Measurements from ENCODE around the gene KRABD2.

Gene KRABD2

DNA sequence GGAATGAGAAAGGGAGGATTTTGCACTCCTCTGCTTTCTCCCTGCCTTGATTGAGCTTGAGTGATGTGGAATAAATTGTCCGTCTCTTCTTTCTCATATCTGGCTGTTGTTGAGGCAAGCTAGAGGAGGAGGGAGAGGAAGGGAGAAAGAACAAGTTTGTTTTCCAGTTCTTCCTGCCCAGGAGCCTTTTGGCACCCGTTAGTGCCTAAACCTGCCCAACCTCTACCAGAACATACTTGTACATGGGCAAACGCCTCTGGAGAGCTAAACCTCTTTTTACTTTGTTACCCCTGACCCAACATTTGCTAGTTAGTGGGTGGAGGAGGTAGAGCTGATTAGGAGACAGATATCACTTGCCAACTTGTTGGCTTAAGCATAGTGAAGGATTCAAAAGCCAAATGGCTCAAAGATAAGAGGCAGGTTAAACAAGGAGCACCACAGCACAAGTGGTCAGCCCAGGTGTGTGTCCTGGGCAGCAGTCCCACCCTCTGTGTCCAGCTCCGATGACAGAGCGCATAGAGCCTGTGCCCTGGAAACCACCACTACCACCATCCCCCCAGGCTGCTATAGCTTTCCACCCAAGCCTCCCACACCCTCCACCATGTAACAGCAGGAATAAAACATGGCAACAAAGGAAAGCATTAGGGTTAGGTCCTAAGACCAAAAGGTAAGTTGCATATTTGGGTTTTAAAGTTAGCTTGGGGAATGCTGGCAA is 30.4 kb downstream of the KRABD2 start:
- Histone ChIP-seq H3K9ac (ENCODE audit: control insufficient read depth, extremely low read depth, insufficient read depth, low read length) (no peak overlapping the region), H4K20me1 (ENCODE audit: control insufficient read depth, extremely low read depth, insufficient read depth, low read length) (no peaks in the 10 kb centered on the region), H3K36me3 (ENCODE audit: control insufficient read depth in 2 of 2, extremely low read depth in 1 of 2, insufficient read depth in 2 of 2, low read length in 2 of 2) (no peaks in the 10 kb centered on the region), H3K79me2 (ENCODE audit: control insufficient read depth, insufficient read depth, low read length) (no peaks in the 10 kb centered on the region), H2AFZ (ENCODE audit: control insufficient read depth, low read length) (no peak overlapping the region), H3K27me3 (ENCODE audit: control insufficient read depth, extremely low read depth, insufficient read depth, low read length) (peaks cover 10% of the 10 kb centered on the region), H3K9me3 (ENCODE audit: control insufficient read depth, low read depth, low read length) (no peaks in the 10 kb centered on the region), H3K27ac (ENCODE audit: control insufficient read depth, insufficient read depth, low read length) (no peak overlapping the region), H3K4me3 (ENCODE audit: control insufficient read depth in 2 of 3, extremely low read depth in 1 of 3, insufficient read depth in 2 of 3, low read depth in 1 of 3, low read length in 3 of 3) (no peak overlapping the region), H3K4me1 (ENCODE audit: control insufficient read depth, extremely low read depth, insufficient read depth, low read length) (no peaks in the 10 kb centered on the region), H3K9me1 (ENCODE audit: control insufficient read depth, extremely low read depth, insufficient read depth, low read length) (no peaks in the 10 kb centered on the region), H3K4me2 (ENCODE audit: control insufficient read depth, extremely low read depth, insufficient read depth, low read depth, low read length) (no peak overlapping the region)
- DNase-seq (ENCODE audit: low read depth, low spot score): no peak
- dilution Hi-C loops (cut with MboI; ENCODE audit: extremely low pct_ligation_motif_present, low sequenced_read_pairs): no loop called here
- TF ChIP-seq, protein P1, sequence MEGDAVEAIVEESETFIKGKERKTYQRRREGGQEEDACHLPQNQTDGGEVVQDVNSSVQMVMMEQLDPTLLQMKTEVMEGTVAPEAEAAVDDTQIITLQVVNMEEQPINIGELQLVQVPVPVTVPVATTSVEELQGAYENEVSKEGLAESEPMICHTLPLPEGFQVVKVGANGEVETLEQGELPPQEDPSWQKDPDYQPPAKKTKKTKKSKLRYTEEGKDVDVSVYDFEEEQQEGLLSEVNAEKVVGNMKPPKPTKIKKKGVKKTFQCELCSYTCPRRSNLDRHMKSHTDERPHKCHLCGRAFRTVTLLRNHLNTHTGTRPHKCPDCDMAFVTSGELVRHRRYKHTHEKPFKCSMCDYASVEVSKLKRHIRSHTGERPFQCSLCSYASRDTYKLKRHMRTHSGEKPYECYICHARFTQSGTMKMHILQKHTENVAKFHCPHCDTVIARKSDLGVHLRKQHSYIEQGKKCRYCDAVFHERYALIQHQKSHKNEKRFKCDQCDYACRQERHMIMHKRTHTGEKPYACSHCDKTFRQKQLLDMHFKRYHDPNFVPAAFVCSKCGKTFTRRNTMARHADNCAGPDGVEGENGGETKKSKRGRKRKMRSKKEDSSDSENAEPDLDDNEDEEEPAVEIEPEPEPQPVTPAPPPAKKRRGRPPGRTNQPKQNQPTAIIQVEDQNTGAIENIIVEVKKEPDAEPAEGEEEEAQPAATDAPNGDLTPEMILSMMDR (optimal IDR thresholded peaks at IDR 0.05 in 1 of 3, IDR thresholded peaks at IDR 0.05 in 1 of 3, conservative IDR thresholded peaks at IDR 0.05 in 1 of 3; ENCODE audit: extremely low read depth in 1 of 3, insufficient read depth in 2 of 3, low read length in 3 of 3): no peak
- TF ChIP-seq EZH2 (IDR thresholded peaks at IDR 0.05; ENCODE audit: low read length): no peak
- no peak for FAIRE-seq

DNA sequence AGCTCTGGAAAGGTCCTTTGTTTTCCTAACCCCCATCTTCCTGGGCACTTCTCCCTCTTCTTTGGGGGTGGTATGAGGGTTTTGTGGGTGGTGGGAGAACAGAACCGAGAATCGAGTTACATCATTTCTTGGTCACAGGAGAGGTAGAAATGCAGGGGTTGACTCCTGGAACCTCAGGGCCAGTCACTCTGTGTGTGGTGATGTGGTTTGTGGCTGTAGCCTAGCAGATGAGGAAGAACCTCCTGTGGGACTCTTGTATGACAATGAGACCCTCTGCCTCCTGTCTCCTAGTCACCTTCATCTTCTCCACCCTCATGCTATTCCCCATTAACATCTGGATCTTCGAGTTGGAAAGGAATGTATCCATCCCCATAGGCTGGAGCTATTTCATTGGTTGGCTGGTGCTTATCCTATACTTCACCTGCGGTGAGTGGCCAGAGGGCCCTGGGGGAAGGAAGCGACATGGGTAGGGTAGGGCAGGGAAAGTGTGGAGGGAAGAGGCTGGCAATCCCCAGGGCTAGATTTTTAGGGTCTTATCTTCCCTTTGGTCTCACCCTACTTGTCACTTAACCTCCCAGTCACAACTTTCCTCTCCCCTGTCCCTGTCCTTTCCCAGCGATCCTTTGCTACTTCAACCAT is 31.3 kb downstream of the KRABD2 start:
- no peak overlapping the region for H2AFZ ChIP-seq (ENCODE audit: control insufficient read depth, low read length)
- H3K79me2 ChIP-seq (ENCODE audit: control insufficient read depth, insufficient read depth, low read length): no peaks in the 10 kb centered on the region
- FAIRE-seq: no peak
- no peak overlapping the region for H3K4me2 ChIP-seq (ENCODE audit: control insufficient read depth, extremely low read depth, insufficient read depth, low read depth, low read length)
- TF ChIP-seq, protein P1 (optimal IDR thresholded peaks at IDR 0.05 in 1 of 3, IDR thresholded peaks at IDR 0.05 in 1 of 3, conservative IDR thresholded peaks at IDR 0.05 in 1 of 3; ENCODE audit: extremely low read depth in 1 of 3, insufficient read depth in 2 of 3, low read length in 3 of 3): no peak
- TF ChIP-seq EZH2 (IDR thresholded peaks at IDR 0.05; ENCODE audit: low read length): no peak
- no peaks in the 10 kb centered on the region for H3K9me3 ChIP-seq (ENCODE audit: control insufficient read depth, low read depth, low read length)
- no peak overlapping the region for H3K9ac ChIP-seq (ENCODE audit: control insufficient read depth, extremely low read depth, insufficient read depth, low read length)
- dilution Hi-C loops (cut with MboI; ENCODE audit: extremely low pct_ligation_motif_present, low sequenced_read_pairs): no loop called here
- H3K36me3 ChIP-seq (ENCODE audit: control insufficient read depth in 2 of 2, extremely low read depth in 1 of 2, insufficient read depth in 2 of 2, low read length in 2 of 2): no peaks in the 10 kb centered on the region
- H3K4me1 ChIP-seq (ENCODE audit: control insufficient read depth, extremely low read depth, insufficient read depth, low read length): no peaks in the 10 kb centered on the region
- H3K4me3 ChIP-seq (ENCODE audit: control insufficient read depth in 2 of 3, extremely low read depth in 1 of 3, insufficient read depth in 2 of 3, low read depth in 1 of 3, low read length in 3 of 3): no peak overlapping the region
- peaks cover 10% of the 10 kb centered on the region for H3K27me3 ChIP-seq (ENCODE audit: control insufficient read depth, extremely low read depth, insufficient read depth, low read length)
- H3K27ac ChIP-seq (ENCODE audit: control insufficient read depth, insufficient read depth, low read length): no peak overlapping the region
- H3K9me1 ChIP-seq (ENCODE audit: control insufficient read depth, extremely low read depth, insufficient read depth, low read length): no peaks in the 10 kb centered on the region
- no peak for DNase-seq (ENCODE audit: low read depth, low spot score)
- no peaks in the 10 kb centered on the region for H4K20me1 ChIP-seq (ENCODE audit: control insufficient read depth, extremely low read depth, insufficient read depth, low read length)
